ENCODE data around the gene USP37. TPM values are rescaled to one million over a fixed set of nuclear protein-coding genes. Genes with fewer than 3 reads are reported as not detected.

USP37 gene
- total and polyA plus RNA-seq, 2 of the 13 experiments (the other 11 are each of a cell fraction or from before 2014, with no cell fraction given), result 6.5 to 30.6 TPM

DNA sequence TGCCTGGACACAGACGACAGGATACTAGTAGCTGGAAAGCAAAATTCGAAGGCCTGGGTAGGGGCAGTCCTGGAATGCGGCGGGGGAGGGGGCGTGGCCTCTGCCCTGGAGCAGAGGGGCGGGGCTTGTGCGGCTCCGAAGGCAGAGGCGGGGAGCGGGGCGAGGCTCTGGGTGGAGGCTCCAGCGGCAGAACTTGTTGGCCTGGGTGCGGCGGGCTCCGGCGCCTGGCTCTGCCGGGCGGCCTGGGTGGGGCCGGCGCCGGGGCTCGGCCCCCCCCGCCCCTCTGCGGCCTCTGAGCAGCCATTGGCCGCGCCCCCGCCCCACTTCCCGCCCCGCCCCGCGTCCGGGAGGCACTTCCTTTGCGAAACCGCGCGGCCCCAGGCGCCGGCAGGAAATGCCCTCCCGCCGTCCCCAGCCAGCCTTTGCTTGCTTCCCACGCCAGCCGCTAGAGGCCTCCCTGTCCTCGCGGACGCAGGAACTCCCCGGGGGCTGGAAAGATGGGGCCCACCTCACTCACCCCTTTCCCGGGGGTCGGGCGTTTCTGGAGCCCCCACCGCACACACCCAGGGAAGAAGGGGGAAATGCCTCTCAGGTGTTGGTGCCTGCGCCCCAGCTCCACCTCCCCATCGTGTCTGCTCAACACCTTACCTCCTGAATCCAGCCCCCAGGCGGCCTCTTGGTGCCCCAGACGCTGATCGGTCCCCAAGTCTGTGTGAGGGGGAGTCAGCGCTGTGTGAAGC, 161.8 kb downstream of the USP37 start (continued):
- no peak for TF ChIP-seq ZNF17 (CRISPR knock-in tag; IDR thresholded peaks at IDR 0.05)
- peak; percentile 20; the same call in 1 of the 2 replicates for TF ChIP-seq MIXL1 (CRISPR knock-in tag; IDR thresholded peaks at IDR 0.05)
- TF ChIP-seq SMC3 (IDR thresholded peaks at IDR 0.05; ENCODE audit: low read length), result peak; percentile 51; the same call in 1 of the 2 replicates
- TF ChIP-seq ZNF180 (CRISPR knock-in tag; IDR thresholded peaks at IDR 0.05; ENCODE audit: borderline replicate concordance, low read depth), result no peak
- TF ChIP-seq HNRNPL (IDR thresholded peaks at IDR 0.05; ENCODE audit: low read depth, low read length), result peak; percentile 84; the same call in 1 of the 2 replicates
- TF ChIP-seq, protein P1, sequence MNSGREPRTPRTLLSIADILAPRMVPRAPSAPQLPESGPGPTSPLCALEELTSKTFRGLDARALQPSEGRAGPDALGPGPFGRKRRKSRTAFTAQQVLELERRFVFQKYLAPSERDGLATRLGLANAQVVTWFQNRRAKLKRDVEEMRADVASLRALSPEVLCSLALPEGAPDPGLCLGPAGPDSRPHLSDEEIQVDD (CRISPR knock-in tag; IDR thresholded peaks at IDR 0.05; ENCODE audit: borderline replicate concordance), result 0 out of 2 replicates have a peak, but pooled peaks have one; percentile 10
- TF ChIP-seq POLR2A (IDR thresholded peaks at IDR 0.05; ENCODE audit: insufficient read depth in 1 of 2, low read depth in 2 of 2, low read length in 2 of 2), result peak in 1 of 2 experiments; percentile 23; a peak in 1 of 4 replicates
- TF ChIP-seq ZNF253 (CRISPR knock-in tag; IDR thresholded peaks at IDR 0.05; ENCODE audit: borderline replicate concordance), result no peak
- TF ChIP-seq, protein P2, sequence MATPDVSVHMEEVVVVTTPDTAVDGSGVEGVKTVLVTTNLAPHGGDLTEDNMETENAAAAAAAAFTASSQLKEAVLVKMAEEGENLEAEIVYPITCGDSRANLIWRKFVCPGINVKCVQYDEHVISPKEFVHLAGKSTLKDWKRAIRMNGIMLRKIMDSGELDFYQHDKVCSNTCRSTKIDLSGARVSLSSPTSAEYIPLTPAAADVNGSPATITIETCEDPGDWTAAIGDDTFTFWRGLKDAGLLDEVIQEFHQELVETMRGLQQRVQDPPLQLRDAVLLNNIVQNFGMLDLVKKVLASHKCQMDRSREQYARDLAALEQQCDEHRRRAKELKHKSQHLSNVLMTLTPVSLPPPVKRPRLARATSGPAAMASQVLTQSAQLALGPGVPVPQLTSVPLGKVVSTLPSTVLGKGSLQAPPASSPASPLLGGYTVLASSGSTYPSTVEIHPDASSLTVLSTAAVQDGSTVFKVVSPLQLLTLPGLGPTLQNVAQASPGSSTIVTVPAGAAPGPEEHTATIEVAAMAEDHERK (CRISPR knock-in tag; IDR thresholded peaks at IDR 0.05; ENCODE audit: low read depth), result 0 out of 2 replicates have a peak, but pooled peaks have one; percentile 50
- peak; percentile 51 for TF ChIP-seq HDAC1 (CRISPR knock-in tag; IDR thresholded peaks at IDR 0.05)
- TF ChIP-seq CBX5 (CRISPR knock-in tag; IDR thresholded peaks at IDR 0.05; ENCODE audit: borderline replicate concordance), result peak; percentile 82; the same call in 1 of the 2 replicates
- TF ChIP-seq, protein P3, sequence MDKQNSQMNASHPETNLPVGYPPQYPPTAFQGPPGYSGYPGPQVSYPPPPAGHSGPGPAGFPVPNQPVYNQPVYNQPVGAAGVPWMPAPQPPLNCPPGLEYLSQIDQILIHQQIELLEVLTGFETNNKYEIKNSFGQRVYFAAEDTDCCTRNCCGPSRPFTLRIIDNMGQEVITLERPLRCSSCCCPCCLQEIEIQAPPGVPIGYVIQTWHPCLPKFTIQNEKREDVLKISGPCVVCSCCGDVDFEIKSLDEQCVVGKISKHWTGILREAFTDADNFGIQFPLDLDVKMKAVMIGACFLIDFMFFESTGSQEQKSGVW (CRISPR knock-in tag; IDR thresholded peaks at IDR 0.05; ENCODE audit: borderline replicate concordance), result no peak
- no peak for TF ChIP-seq SP1 (IDR thresholded peaks at IDR 0.05)
- peak; percentile 78 for TF ChIP-seq SP1 (CRISPR knock-in tag; IDR thresholded peaks at IDR 0.05)
- TF ChIP-seq CC2D1A (CRISPR knock-in tag; IDR thresholded peaks at IDR 0.05), result no peak
- TF ChIP-seq ZFP37 (CRISPR knock-in tag; IDR thresholded peaks at IDR 0.05; ENCODE audit: borderline replicate concordance), result 0 out of 2 replicates have a peak, but pooled peaks have one; percentile 23
- no peak for TF ChIP-seq HMG20B (CRISPR knock-in tag; conservative IDR thresholded peaks at IDR 0.05)
- TF ChIP-seq FOXA3 (CRISPR knock-in tag; IDR thresholded peaks at IDR 0.05), result peak; percentile 55; the same call in 1 of the 2 replicates
- TF ChIP-seq, protein P4, sequence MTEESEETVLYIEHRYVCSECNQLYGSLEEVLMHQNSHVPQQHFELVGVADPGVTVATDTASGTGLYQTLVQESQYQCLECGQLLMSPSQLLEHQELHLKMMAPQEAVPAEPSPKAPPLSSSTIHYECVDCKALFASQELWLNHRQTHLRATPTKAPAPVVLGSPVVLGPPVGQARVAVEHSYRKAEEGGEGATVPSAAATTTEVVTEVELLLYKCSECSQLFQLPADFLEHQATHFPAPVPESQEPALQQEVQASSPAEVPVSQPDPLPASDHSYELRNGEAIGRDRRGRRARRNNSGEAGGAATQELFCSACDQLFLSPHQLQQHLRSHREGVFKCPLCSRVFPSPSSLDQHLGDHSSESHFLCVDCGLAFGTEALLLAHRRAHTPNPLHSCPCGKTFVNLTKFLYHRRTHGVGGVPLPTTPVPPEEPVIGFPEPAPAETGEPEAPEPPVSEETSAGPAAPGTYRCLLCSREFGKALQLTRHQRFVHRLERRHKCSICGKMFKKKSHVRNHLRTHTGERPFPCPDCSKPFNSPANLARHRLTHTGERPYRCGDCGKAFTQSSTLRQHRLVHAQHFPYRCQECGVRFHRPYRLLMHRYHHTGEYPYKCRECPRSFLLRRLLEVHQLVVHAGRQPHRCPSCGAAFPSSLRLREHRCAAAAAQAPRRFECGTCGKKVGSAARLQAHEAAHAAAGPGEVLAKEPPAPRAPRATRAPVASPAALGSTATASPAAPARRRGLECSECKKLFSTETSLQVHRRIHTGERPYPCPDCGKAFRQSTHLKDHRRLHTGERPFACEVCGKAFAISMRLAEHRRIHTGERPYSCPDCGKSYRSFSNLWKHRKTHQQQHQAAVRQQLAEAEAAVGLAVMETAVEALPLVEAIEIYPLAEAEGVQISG (CRISPR knock-in tag; IDR thresholded peaks at IDR 0.05), result peak; percentile 63; the same call in 1 of the 2 replicates
- TF ChIP-seq ZNF546 (CRISPR knock-in tag; conservative IDR thresholded peaks at IDR 0.05), result no peak
- no peak for TF ChIP-seq HOXA7 (CRISPR knock-in tag; IDR thresholded peaks at IDR 0.05)
- TF ChIP-seq, protein P5, sequence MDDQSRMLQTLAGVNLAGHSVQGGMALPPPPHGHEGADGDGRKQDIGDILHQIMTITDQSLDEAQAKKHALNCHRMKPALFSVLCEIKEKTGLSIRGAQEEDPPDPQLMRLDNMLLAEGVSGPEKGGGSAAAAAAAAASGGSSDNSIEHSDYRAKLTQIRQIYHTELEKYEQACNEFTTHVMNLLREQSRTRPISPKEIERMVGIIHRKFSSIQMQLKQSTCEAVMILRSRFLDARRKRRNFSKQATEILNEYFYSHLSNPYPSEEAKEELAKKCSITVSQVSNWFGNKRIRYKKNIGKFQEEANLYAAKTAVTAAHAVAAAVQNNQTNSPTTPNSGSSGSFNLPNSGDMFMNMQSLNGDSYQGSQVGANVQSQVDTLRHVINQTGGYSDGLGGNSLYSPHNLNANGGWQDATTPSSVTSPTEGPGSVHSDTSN (CRISPR knock-in tag; IDR thresholded peaks at IDR 0.05; ENCODE audit: borderline replicate concordance), result no peak
- peak; percentile 99 for TF ChIP-seq TAF15 (IDR thresholded peaks at IDR 0.05; ENCODE audit: low read depth, low read length, poor library complexity, severe bottlenecking)

Measured in HepG2 (cell line).